ENCODE measurements around the gene CEBPZ. TPM values are rescaled to one million over a fixed set of nuclear protein-coding genes. Genes with fewer than 3 reads are reported as not detected.

Gene CEBPZ
- total RNA-seq, 4 donors from 2014 or later = 29.3 to 67.8 (median 39.7) TPM

- TF ChIP-seq CTCF (IDR thresholded peaks at IDR 0.05; ENCODE audit: low read depth) = no peak
These were observed 32.4 kb upstream of the CEBPZ start for GRCh38 chr2:37263839-37264238.

GRCh38 chr2:37262522-37262921 lies 31.1 kb upstream of the CEBPZ start:
- TF ChIP-seq CTCF (IDR thresholded peaks at IDR 0.05; ENCODE audit: low read depth) = no peak

- TF ChIP-seq CTCF (IDR thresholded peaks at IDR 0.05; ENCODE audit: low read depth) = no peak
These were observed 19.7 kb upstream of the CEBPZ start for GRCh38 chr2:37250869-37251740.

GRCh38 chr2:37246205-37246604 lies 14.8 kb upstream of the CEBPZ start:
- TF ChIP-seq CTCF (IDR thresholded peaks at IDR 0.05; ENCODE audit: low read depth) = no peak

GRCh38 chr2:37244755-37245154 lies 13.4 kb upstream of the CEBPZ start:
- no peak for TF ChIP-seq CTCF (IDR thresholded peaks at IDR 0.05; ENCODE audit: low read depth)

- TF ChIP-seq CTCF (IDR thresholded peaks at IDR 0.05; ENCODE audit: low read depth) = no peak
These were observed 12.6 kb upstream of the CEBPZ start for GRCh38 chr2:37244017-37244416.

GRCh38 chr2:37243435-37243834 lies 12.0 kb upstream of the CEBPZ start:
- no peak for TF ChIP-seq CTCF (IDR thresholded peaks at IDR 0.05; ENCODE audit: low read depth)
